GM21367 (cell line): ENCODE data around the gene IL18.
"Not testable (repeated sequence)": the region's sequence is repeated elsewhere in the genome, so short reads cannot be mapped to it uniquely, and the experiment has no call there.

Experiments used
- ATAC-seq: cut with Tn5 transposase; IDR thresholded peaks from one replicate; pipeline ENCODE4 v1.9.1; 2021; ENCODE audit not compliant: unreplicated experiment

Gene IL18

DNA sequence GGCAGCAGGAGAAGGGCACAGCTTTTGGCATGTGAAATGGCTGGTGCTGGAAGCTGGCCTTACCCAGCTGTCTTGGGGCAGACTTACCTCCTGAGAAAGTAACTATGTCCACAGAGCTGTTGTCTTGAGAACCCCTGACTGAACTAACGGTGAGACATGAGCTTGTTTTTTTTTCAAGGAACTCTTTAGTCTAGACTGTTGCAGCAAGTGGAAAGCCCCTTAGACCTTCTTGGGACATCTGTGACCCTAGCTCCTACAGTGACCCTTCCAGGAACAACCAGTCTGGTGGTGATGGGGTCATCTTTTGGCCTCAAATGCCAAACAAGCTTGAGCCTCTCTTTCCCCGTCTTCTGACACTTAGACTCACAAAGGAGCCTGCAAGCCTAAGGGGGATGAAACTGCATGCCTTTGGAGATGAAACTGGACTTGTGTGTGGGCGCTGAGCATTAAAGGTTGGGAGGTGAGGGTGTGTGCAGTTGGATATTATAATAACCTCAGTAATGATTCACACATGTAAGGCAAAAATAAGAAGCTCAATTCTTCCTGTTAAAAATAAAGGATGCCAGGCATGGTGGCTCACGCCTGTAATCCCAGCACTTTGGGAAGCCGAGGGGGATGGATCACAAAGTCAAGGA, 41.8 kb downstream of the IL18 start:
- ATAC-seq: no peak

GRCh38 chr11:112118176-112118575, 45.7 kb downstream of the IL18 start:
- ATAC-seq: no peak

DNA sequence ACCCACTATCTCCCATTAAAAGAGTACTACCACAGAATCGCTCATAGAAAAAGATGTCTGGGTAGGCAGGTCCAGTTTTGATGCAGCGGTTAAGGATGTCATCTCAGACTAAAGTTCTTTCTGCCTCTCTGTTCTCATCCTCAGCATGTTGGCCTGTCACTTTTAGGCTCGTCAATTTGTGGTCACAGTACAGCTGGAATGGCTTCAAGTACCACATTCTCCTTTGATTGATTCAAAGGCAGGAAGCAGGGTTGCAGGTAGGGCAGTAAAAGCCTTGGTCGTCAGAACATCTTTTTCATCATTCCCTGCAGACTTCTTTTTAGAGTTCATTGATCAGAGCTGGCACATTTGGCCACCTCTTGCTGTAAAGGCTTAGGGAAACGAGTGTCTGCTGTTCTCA, 48.5 kb downstream of the IL18 start:
- ATAC-seq: no peak

DNA sequence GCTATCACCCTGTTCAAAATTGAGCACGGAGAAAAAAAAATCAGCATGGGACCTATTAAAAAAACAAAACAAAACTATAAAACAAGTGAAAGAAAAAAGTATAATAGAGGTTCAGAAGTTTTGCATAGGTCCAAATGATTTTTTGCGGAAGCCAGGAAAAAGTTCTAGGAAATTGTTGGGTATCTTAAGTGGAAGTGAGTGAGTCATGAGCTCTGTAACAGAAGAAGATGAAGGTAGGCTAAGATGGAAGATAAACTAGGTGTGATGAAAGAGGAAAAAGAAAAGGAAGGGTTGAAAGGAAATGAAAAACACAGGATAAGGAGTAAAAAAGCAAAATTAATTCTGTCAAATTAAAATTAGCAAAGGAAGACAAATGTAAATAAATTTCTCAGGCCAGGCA, 49.4 kb downstream of the IL18 start:
- no peak for ATAC-seq

GRCh38 chr11:112113539-112114457, 50.1 kb downstream of the IL18 start:
- no peak for ATAC-seq

- no peak for ATAC-seq
These were observed 57.8 kb downstream of the IL18 start for GRCh38 chr11:112106070-112106469.

DNA sequence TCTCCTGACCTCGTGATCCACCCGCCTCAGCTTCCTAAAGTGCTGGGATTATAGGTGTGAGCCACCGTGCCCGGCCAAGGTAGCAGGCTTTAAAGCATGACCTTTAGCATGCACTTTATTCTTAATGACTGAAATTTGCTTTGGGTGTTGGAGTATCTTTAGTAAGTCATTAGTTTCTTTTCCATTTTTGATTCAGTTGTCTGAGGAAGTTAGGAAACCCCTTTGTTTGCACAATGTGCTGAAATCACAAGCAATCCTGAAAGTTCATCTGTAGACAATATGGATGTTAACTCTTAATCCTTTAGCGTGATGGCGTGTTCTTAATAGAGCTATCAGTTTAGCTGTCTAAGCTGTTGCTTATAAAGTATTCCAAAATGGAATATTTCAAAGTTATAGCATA, 60.4 kb downstream of the IL18 start:
- ATAC-seq: no peak

GRCh38 chr11:112100462-112100861, 63.4 kb downstream of the IL18 start:
- no peak for ATAC-seq

- no peak for ATAC-seq
These were observed 66.0 kb downstream of the IL18 start for GRCh38 chr11:112097734-112098528.

GRCh38 chr11:112096194-112096593, 67.7 kb downstream of the IL18 start:
- ATAC-seq: no peak

DNA sequence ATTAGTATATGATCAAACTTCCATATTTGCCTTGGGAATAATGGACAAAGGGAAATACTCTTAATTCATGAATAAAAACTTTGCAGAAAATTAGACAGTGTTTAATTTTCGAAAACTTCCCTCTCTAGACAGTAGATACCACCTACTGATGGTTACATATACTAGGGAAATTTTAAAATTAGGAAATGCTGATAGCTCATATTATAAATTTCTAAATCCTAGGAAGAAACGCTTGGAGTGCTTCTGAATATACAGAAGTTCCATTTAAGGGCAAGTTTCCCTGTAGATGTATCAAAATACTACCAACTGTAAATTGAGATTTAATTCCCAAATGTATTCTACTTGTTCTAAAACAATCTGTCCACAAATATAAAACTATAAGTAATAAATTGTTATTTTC, 68.6 kb downstream of the IL18 start:
- ATAC-seq: not testable (repeated sequence)
